HFFc6 (cell line): Measurements from ENCODE around the gene FARS2. TPM values are rescaled to one million over a fixed set of nuclear protein-coding genes. Genes with fewer than 3 reads are reported as not detected.

Experiments
- DNase-seq: peaks from one replicate; pipeline ENCODE4 v3.0.0-alpha.2; 2018
- H3K27ac Mint-ChIP-seq: 2 replicates; pipeline ENCODE4 v1.8.0; 2020; ENCODE audit warnings: mild to moderate bottlenecking, mixed read lengths
- H3K27me3 Mint-ChIP-seq: 2 replicates; pipeline ENCODE4 v1.8.0; 2021; ENCODE audit warnings: mild to moderate bottlenecking, moderate library complexity, mixed read lengths; ENCODE audit not compliant: insufficient read depth
- H3K36me3 Mint-ChIP-seq: 2 replicates; pipeline ENCODE4 v1.8.0; 2021; ENCODE audit warnings: low read depth, mixed read lengths
- H3K4me1 Mint-ChIP-seq: 2 replicates; pipeline ENCODE4 v1.8.0; 2020; ENCODE audit warnings: low read depth, mixed read lengths
- H3K4me3 Mint-ChIP-seq: 2 replicates; pipeline ENCODE4 v1.8.0; 2020; ENCODE audit warnings: mild to moderate bottlenecking, moderate library complexity, mixed read lengths
- H3K9me3 Mint-ChIP-seq: 2 replicates; pipeline ENCODE4 v1.8.0; 2020; ENCODE audit warnings: mild to moderate bottlenecking, mixed read lengths
- total RNA-seq, 6 experiments: library from RNA; stranded (reverse); fragmentation: NEBNext Ultra II Directional; extraction: Animal tissue kit (Norgen Biotek cat#: 25700); gene quantifications; 2 replicates in 1 of 6; 3 replicates in 5 of 6; pipeline ENCODE4 v1.2.3, GENCODE V29; 2021
- TF ChIP-seq, protein P1 (sequence below): fragments of 200-600 bp; sonication (generic); IDR thresholded peaks from 2 replicates; pipeline ENCODE4 v1.5.0; 2021; ENCODE audit warnings: antibody characterized with exemption, mild to moderate bottlenecking

Gene FARS2
- total RNA-seq, 6 experiments from 2014 or later = 11.5 to 16.4 (median 13.1) TPM

DNA sequence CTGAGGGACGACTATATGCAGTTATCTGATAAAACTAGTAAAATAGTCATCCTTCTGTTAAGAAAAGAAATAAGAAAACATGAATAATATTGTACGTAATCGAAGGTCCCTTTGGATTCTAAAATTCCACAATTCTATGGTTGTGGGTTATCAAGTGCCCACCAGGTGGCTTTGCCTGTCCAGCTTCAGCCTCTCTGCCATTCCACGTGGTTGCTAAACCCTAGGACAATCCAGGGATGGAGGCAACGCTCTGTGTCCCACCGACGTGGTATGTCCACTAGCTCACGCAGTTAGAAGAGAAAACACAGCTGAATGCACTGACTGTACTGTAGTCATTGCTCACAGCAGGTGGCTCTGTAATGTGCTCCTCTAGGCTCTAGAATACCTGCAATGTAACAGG, 349.3 kb downstream of the FARS2 start:
- TF ChIP-seq, protein P1, sequence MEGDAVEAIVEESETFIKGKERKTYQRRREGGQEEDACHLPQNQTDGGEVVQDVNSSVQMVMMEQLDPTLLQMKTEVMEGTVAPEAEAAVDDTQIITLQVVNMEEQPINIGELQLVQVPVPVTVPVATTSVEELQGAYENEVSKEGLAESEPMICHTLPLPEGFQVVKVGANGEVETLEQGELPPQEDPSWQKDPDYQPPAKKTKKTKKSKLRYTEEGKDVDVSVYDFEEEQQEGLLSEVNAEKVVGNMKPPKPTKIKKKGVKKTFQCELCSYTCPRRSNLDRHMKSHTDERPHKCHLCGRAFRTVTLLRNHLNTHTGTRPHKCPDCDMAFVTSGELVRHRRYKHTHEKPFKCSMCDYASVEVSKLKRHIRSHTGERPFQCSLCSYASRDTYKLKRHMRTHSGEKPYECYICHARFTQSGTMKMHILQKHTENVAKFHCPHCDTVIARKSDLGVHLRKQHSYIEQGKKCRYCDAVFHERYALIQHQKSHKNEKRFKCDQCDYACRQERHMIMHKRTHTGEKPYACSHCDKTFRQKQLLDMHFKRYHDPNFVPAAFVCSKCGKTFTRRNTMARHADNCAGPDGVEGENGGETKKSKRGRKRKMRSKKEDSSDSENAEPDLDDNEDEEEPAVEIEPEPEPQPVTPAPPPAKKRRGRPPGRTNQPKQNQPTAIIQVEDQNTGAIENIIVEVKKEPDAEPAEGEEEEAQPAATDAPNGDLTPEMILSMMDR = no peak
- DNase-seq = no peak
- H3K9me3 Mint-ChIP-seq = no peaks in the 10 kb centered on the region
- no peak overlapping the region for H3K4me3 Mint-ChIP-seq
- peaks cover 16% of the 10 kb centered on the region; the same call in 1 of the 2 replicates for H3K36me3 Mint-ChIP-seq
- no peak overlapping the region for H3K27ac Mint-ChIP-seq
- H3K27me3 Mint-ChIP-seq = peaks cover 2% of the 10 kb centered on the region; the same call in 1 of the 2 replicates
- no peaks in the 10 kb centered on the region for H3K4me1 Mint-ChIP-seq

DNA sequence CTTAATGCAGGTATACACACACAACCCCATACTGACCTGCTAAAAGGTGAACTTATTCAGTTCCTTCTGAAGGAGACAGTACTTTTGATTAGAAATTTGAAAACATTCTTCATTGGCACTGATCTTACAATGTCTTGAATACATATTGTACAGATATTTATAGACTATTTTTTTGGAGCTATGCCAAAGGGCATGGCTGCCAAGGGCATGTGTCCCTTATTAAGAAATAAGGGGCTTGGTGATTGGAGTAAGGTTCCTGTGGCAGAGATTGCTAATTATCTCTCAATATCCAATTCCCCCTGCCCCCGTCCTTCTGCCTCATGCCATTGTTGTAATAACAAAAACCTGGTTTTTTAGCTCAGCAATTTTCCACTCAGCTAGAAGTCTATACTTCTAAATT, 355.9 kb downstream of the FARS2 start:
- H3K9me3 Mint-ChIP-seq = no peaks in the 10 kb centered on the region
- H3K4me3 Mint-ChIP-seq = no peak overlapping the region
- no peaks in the 10 kb centered on the region; the same call in 1 of the 2 replicates for H3K27me3 Mint-ChIP-seq
- TF ChIP-seq, protein P1 = no peak
- no peak for DNase-seq
- H3K36me3 Mint-ChIP-seq = peaks cover 9% of the 10 kb centered on the region
- H3K4me1 Mint-ChIP-seq = no peaks in the 10 kb centered on the region
- no peak overlapping the region for H3K27ac Mint-ChIP-seq

GRCh38 chr6:5619249-5619648, 357.9 kb downstream of the FARS2 start:
- DNase-seq = no peak
- Mint-ChIP-seq H3K36me3 (peaks cover 11% of the 10 kb centered on the region), H3K4me3 (no peak overlapping the region), H3K27ac (no peak overlapping the region), H3K4me1 (no peaks in the 10 kb centered on the region), H3K9me3 (no peaks in the 10 kb centered on the region), H3K27me3 (no peaks in the 10 kb centered on the region; the same call in 1 of the 2 replicates)
- TF ChIP-seq, protein P1 = no peak

- TF ChIP-seq, protein P1 = no peak
- Mint-ChIP-seq H3K9me3 (no peaks in the 10 kb centered on the region), H3K4me3 (no peak overlapping the region), H3K36me3 (peaks cover 5% of the 10 kb centered on the region), H3K4me1 (no peaks in the 10 kb centered on the region), H3K27ac (no peak overlapping the region), H3K27me3 (no peaks in the 10 kb centered on the region; the same call in 1 of the 2 replicates)
- DNase-seq = no peak
These were observed 361.1 kb downstream of the FARS2 start for GRCh38 chr6:5622276-5623005.

DNA sequence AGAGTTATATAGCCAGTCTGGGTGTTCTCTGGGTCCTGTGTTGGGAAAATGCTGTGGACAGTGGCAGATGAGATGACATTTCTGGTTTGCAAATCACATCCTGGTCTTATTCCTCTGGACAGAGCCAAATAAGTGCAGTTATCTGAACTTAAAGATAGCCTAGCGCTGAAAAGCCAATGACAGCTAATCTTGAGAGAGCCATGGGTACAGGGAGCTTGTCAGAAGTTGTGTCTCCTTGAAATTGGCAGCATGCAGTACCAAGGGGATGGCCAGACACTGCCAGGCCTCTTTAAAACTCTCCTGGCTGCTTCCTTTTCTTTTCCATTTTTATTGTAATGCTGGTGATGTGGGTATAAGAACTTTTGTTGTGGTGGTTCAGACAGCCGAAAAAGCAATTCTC, 362.5 kb downstream of the FARS2 start:
- no peak overlapping the region for H3K4me3 Mint-ChIP-seq
- TF ChIP-seq, protein P1 = no peak
- no peaks in the 10 kb centered on the region for H3K9me3 Mint-ChIP-seq
- no peaks in the 10 kb centered on the region; the same call in 1 of the 2 replicates for H3K27me3 Mint-ChIP-seq
- H3K36me3 Mint-ChIP-seq = peaks cover 5% of the 10 kb centered on the region
- H3K4me1 Mint-ChIP-seq = no peaks in the 10 kb centered on the region
- no peak for DNase-seq
- H3K27ac Mint-ChIP-seq = no peak overlapping the region
